ENCODE measurements around the gene FOXN3.

DNA sequence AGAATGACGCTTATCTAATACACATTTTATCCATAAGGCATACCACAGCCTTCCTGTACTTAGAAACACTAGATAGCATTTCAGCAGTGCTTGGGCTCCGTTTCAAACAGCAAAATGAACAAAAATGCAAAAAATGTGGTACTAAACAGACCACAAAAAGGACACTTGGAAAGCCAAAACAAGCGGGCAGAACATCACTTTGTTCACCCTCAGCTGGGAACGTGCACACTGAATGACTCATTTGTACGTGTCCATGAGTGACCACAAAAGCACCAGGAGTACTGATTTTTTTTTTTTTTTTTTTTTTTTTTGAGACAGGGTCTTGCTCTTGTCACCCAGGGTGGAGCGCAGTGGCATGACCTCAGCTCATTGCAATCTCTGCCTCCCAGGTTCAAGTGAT lies 8.9 kb upstream of the FOXN3 start:
- TF ChIP-seq, protein P1, sequence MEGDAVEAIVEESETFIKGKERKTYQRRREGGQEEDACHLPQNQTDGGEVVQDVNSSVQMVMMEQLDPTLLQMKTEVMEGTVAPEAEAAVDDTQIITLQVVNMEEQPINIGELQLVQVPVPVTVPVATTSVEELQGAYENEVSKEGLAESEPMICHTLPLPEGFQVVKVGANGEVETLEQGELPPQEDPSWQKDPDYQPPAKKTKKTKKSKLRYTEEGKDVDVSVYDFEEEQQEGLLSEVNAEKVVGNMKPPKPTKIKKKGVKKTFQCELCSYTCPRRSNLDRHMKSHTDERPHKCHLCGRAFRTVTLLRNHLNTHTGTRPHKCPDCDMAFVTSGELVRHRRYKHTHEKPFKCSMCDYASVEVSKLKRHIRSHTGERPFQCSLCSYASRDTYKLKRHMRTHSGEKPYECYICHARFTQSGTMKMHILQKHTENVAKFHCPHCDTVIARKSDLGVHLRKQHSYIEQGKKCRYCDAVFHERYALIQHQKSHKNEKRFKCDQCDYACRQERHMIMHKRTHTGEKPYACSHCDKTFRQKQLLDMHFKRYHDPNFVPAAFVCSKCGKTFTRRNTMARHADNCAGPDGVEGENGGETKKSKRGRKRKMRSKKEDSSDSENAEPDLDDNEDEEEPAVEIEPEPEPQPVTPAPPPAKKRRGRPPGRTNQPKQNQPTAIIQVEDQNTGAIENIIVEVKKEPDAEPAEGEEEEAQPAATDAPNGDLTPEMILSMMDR (IDR thresholded peaks at IDR 0.05) = no peak
- no peak for TF ChIP-seq POLR2A (IDR thresholded peaks at IDR 0.05)
